HG03432 (cell line): ENCODE data around the gene RGS9.

Experiments used
- ATAC-seq: cut with Tn5 transposase; IDR thresholded peaks from one replicate; pipeline ENCODE4 v1.9.1; 2021; ENCODE audit warnings: mild to moderate bottlenecking, moderate library complexity; ENCODE audit not compliant: unreplicated experiment

The RGS9 gene

GRCh38 chr17:65246252-65246651 is 109.1 kb downstream of the RGS9 start:
- no peak for ATAC-seq

DNA sequence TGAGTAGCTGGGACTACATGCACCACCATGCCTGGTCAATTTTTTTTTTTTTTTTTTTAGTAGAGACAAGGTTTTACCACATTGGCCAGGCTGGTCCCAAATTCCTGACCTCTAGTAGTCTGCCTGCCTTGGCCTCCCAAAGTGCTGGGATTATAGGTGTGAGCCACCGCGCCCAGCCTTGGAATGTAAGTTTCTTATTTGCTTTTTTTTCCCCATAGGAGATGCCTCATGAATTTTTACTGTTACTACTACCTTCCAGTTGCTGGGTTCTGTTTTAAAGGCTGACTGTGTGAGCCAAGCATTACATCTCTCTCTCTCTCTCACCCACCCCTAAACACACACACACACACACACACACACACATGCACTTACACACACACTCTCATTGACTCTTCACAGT is 112.6 kb downstream of the RGS9 start:
- ATAC-seq = no peak

GRCh38 chr17:65254166-65254565 is 117.0 kb downstream of the RGS9 start:
- no peak for ATAC-seq

GRCh38 chr17:65259281-65259680 is 122.1 kb downstream of the RGS9 start:
- no peak for ATAC-seq

DNA sequence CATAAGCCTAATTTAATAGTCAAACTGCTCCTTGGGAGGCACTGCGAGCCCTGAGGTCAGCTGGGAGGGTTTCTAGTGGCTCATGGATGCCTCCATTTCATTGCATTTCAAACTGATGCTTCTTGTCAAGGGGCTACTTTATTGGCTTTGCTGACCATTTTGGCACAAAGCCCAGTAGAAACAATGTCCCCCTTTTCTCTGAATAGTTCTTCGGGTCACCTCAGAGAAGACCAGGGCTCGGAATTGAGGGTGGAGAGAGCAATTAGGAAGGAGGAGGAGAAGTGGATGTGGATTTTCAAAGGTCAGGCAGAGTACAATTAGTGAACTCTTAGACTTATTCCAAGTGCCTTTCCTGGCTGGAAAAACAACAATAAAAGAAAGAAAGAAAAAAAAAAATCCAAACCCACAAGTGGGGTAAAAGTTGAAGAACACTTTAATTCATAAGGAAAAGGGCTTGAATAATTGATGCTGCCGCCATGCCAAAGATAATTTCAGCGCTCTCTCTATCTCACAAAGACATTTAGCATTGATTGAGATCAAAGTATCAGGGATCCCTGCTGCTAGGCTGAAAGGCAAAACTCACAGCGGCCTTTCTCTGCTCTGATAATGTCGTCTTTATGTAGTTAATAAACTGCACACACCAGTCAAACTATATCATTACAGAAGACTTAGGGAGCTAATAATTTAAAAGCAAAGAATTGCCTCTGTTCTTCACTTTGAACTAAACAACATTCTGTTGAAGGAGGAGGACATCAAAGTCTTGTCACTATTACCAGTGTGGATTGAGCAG is 122.7 kb downstream of the RGS9 start:
- ATAC-seq = no peak

DNA sequence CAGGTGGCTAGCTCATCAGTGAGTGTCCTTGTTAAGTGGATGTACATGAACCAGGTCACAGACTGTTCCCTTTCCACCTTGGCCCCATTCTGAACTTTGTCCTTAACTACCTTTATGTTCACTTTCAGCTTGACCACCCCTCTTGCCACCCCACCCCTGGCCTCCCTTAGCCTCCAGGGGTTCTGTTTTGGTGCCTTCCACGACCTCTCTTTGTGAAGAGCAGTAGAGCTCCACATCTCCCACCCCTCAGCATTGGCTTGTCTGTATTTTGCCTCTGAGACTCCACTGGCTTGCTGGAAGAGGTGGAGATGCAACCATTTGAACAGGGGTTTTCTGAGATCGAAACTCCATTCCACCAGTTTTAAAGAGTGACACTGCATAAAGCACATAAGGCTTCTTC is 123.5 kb downstream of the RGS9 start:
- no peak for ATAC-seq

- no peak for ATAC-seq
Measured at GRCh38 chr17:65261152-65261551, 124.0 kb downstream of the RGS9 start.

- no peak for ATAC-seq
Measured at GRCh38 chr17:65261682-65262636, 124.8 kb downstream of the RGS9 start.

GRCh38 chr17:65265276-65265675 is 128.1 kb downstream of the RGS9 start:
- no peak for ATAC-seq

- no peak for ATAC-seq
Measured at GRCh38 chr17:65268832-65269231, 131.7 kb downstream of the RGS9 start.

DNA sequence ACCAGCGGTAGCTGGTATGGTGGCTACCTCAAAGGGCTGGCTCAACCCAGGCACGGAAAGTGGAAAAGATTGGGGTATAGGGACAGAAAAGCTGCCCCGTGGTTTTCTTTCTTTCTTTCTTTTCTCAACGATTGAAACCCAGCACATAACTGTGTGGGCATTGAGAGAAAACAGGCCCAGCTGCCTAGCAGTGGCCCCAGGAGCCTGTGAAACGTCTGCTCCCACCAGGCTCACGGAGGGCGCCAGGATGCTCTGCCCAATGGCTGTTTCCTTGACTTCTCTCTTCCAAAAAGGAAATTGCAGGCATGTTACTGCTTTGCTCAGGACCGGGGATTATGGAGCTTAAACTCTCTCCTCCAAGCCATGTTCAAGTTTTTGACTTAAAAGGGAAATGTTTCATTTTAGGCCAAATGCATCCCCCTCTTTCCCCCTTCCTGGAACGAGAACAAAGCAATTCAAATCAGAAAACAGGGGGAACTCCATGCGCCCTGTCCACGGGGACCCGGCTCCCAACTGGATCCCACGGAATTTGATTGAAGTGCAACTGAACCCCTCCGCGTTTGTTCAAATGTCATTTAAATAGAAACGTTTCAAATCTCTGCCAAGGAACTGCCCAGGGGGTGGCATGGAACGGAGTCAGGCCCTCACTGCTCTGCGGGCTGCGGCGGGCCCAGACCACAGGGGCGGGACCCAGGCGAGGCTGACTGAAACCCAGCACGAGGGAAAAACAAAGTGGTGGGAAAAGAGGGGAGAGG is 133.5 kb downstream of the RGS9 start:
- ATAC-seq = no peak

GRCh38 chr17:65271296-65271695 is 134.1 kb downstream of the RGS9 start:
- no peak for ATAC-seq
